AG04449 (cell line): ENCODE measurements around the gene UTP4.

ENCODE experiments used
- CTCF ChIA-PET: fragments of 350-600 bp; formaldehyde crosslinking; extraction: SDS; loops from one replicate; lab custom pipeline; 2021; ENCODE audit warnings: antibody characterized with exemption; lab: Yijun Ruan, JAX
- POLR2A ChIA-PET: fragments of 400-600, 350-600 bp; formaldehyde crosslinking; extraction: SDS; loops from one replicate; lab custom pipeline; 2020; ENCODE audit warnings: antibody characterized with exemption, inconsistent platforms; lab: Yijun Ruan, JAX
- DNase-seq: peaks from one replicate; pipeline ENCODE4 v3.0.0-alpha.2; 2010; ENCODE audit warnings: low read depth, low spot score
- H3K4me3 ChIP-seq: 2 replicates; pipeline ENCODE4 v1.5.1; 2011; ENCODE audit warnings: low read depth, mild to moderate bottlenecking, control low read depth, low read length
- CTCF ChIP-seq: IDR thresholded peaks from one replicate; pipeline ENCODE4 v1.5.1; 2011; ENCODE audit warnings: mild to moderate bottlenecking, moderate library complexity, low read length, control low read depth, inconsistent platforms; ENCODE audit not compliant: insufficient read depth; ENCODE audit errors: missing control alignments

Gene UTP4

GRCh38 chr16:69089091-69089910 lies 43.1 kb upstream of the UTP4 start:
- H3K4me3 ChIP-seq: no peak overlapping the region
- ChIA-PET POLR2A (no interaction called here), CTCF (interaction anchor here (1.1 to 1.2 kb wide), 2 partner anchors 39 to 73 kb away, joined by 3 read pairs; no protein-coding TSS in a partner anchor)
- TF ChIP-seq CTCF: no peak
- no peak for DNase-seq

DNA sequence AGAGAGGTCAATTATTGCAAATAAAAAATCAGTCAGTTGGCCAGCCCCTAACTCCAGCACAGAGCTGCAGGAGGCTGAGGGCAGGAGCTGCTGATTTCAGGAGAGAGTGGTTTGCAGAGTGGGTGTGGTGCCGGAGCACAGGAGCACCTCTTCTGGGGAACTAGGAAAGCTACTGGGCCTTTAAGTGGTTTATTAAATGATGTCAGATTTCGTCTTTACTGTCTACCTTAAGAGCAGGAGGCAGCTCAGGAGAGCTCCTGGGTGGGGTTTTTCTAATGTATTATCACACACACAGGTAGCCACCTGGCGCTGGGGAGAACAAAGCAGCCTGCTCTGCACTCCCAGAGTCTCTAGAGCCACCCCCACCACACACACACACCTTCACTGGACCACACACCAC lies 38.5 kb upstream of the UTP4 start:
- POLR2A ChIA-PET: no interaction called here

DNA sequence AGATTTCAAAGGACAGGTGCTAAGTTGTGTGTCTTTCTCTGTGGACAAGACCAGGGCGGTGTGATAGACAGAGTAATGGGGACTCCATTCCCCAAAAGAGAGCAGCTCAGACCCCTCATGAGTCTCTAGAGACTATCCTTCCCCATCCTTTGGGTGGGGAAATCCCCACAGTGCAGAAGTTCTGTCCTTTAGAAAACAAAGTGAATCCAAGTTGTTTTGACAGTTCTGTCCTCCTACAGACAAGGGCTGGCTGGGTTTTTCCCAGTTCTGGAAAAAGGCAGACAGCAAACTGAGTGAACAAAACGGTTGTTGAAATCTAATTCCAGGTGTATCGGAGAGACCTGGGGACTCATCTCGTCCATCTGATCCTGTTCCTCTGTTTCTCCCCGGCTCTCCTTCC lies 37.9 kb upstream of the UTP4 start:
- no peak overlapping the region for H3K4me3 ChIP-seq
- ChIA-PET POLR2A (no interaction called here), CTCF (interaction anchor here (1.2 to 2.9 kb wide), 5 partner anchors 13 to 504 kb away, joined by 3 to 11 read pairs (median 3); no protein-coding TSS in a partner anchor)
- TF ChIP-seq CTCF: no peak
- no peak for DNase-seq

More for the DNA sequence above, 38.5 kb upstream of the UTP4 start:
- TF ChIP-seq CTCF: no peak
- CTCF ChIA-PET: interaction anchor here (0.7 to 2.9 kb wide), 5 partner anchors 13 to 503 kb away, joined by 3 to 11 read pairs (median 4); no protein-coding TSS in a partner anchor
- no peak overlapping the region for H3K4me3 ChIP-seq
- DNase-seq: no peak

- CTCF ChIA-PET: interaction anchor here (1.2 to 2.9 kb wide), 3 partner anchors 16 to 193 kb away, joined by 3 to 11 read pairs (median 6); no protein-coding TSS in a partner anchor
- no peak for DNase-seq
- POLR2A ChIA-PET: no interaction called here
- H3K4me3 ChIP-seq: no peak overlapping the region
- TF ChIP-seq CTCF: no peak
Measured at GRCh38 chr16:69095193-69095592, 37.3 kb upstream of the UTP4 start.

DNA sequence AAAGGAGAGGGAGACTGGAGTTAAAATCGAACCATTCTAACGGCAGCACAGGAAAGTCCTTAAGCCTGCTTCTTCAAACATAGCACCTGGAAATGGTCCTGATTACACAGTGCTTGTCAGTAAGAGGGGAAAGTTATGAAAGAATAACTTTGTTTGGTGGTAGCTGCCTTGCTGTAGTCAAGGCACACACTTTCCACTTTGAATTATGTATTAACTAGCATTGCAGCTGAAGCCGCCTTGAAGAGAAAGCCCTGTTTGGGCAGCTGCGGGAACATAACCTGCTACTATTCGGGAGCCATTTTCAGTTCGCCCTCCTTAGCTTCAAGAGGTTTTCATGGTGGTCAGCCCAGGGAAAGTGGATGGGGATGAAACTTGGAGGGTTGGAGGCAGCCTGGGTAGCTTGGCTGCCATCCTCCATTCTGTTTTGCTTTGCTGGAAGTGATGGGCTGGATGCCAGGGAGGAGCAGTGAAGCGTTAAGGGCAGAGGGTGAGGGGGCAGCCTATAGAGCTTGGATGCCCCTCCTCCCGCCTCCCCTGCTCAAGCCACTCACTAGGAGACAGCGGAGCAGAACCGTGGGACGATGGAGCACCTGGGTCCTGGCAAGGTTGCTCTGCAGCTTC lies 32.3 kb upstream of the UTP4 start:
- POLR2A ChIA-PET: no interaction called here
- no peak for TF ChIP-seq CTCF
- CTCF ChIA-PET: interaction anchor here (0.7 to 2.6 kb wide), 6 partner anchors 12 to 198 kb away, joined by 3 to 9 read pairs (median 3); no protein-coding TSS in a partner anchor
- H3K4me3 ChIP-seq: no peak overlapping the region
- no peak for DNase-seq
